ENCODE measurements around the gene UXS1. TPM values are rescaled to one million over a fixed set of nuclear protein-coding genes. Genes with fewer than 3 reads are reported as not detected.
"Not testable (repeated sequence)": the region's sequence is repeated elsewhere in the genome, so short reads cannot be mapped to it uniquely, and the experiment has no call there.

Gene UXS1
- total RNA-seq, 1 donor = 24.0 TPM

DNA sequence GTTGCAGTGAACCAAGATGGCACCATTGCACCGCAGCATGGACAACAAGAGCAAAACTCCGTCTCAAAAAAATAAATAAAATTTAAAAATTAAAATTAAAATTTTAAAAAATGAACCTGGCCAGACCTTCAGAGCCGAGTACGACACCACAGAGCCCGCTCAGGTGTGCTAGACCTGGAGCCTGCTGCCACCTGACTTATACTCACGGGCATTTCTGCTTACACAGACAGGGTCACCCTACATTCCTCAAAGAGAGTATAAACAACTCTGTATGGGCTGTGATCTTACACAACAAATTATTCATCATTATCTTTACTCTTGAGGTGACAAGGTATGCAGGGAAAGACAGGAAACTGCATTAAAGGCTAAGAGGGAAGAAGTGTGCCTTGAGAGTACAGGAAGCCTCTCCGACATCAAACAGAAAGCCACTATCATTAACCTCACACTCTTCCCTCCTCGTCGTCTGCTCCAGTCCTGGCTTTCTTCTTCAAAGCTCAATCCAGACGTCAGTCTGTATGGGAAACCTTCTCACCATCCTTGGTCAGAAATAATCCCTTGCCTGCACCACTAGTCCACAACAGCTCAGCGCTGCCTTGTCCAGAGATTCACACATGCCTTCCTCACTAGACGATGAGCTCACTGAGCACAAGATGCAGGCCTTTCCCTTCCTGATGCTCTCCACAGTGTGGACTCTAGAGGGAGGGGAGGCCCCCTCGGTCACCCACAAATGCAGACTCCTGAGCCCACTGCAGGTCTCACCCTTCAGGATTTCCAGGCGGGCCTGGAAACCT lies 56.2 kb downstream of the UXS1 start:
- DNase-seq (ENCODE audit: low read depth) = no peak
- no peak for TF ChIP-seq CTCF (IDR thresholded peaks at IDR 0.05; ENCODE audit: insufficient read depth, low read length)
- H3K4me3 ChIP-seq (ENCODE audit: low read depth, low read length) = no peak overlapping the region

DNA sequence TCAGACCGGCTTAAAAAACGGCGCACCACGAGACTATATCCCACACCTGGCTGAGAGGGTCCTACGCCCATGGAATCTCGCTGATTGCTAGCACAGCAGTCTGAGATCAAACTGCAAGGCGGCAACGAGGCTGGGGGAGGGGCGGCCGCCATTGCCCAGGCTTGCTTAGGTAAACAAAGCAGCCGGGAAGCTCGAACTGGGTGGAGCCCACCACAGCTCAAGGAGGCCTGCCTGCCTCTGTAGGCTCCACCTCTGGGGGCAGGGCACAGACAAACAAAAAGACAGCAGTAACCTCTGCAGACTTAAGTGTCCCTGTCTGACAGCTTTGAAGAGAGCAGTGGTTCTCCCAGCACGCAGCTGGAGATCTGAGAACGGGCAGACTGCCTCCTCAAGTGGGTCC lies 62.9 kb downstream of the UXS1 start:
- DNase-seq (ENCODE audit: low read depth); H3K4me3 ChIP-seq (ENCODE audit: low read depth, low read length): not testable (repeated sequence)

- no peak for DNase-seq (ENCODE audit: low read depth)
- no peak overlapping the region for H3K4me3 ChIP-seq (ENCODE audit: low read depth, low read length)
- no peak for TF ChIP-seq CTCF (IDR thresholded peaks at IDR 0.05; ENCODE audit: insufficient read depth, low read length)
These were observed 63.7 kb downstream of the UXS1 start for GRCh38 chr2:106130251-106130998.

GRCh38 chr2:106129592-106129991 lies 64.5 kb downstream of the UXS1 start:
- DNase-seq (ENCODE audit: low read depth) = no peak
- H3K4me3 ChIP-seq (ENCODE audit: low read depth, low read length) = no peak overlapping the region
- no peak for TF ChIP-seq CTCF (IDR thresholded peaks at IDR 0.05; ENCODE audit: insufficient read depth, low read length)

GRCh38 chr2:106129150-106129549 lies 65.0 kb downstream of the UXS1 start:
- no peak overlapping the region for H3K4me3 ChIP-seq (ENCODE audit: low read depth, low read length)
- no peak for TF ChIP-seq CTCF (IDR thresholded peaks at IDR 0.05; ENCODE audit: insufficient read depth, low read length)
- DNase-seq (ENCODE audit: low read depth) = no peak

DNA sequence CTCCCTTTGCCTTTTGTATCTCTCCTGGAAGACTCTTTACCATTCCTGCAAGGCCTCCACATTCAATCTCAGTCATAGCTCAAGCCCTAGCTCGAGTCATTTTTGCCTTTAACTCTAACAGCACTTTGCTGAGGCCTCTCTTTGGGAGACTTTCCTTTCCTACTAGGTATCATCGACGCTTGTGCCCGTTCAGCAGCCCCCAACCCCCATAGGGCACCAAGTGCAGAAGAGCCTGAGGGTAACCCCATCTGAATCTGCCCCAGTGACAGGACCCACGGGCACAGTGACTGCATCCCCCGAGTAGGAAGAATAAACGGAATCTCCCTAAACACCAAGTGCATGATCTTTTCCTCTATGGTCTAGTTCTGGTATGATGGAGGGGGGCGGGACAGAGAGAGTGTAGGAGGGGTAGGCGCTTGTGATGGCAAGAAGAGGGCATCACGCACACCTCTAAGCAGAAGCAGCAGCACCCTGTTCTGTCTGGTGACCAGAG lies 66.3 kb downstream of the UXS1 start:
- no peak overlapping the region for H3K4me3 ChIP-seq (ENCODE audit: low read depth, low read length)
- no peak for DNase-seq (ENCODE audit: low read depth)
- TF ChIP-seq CTCF (IDR thresholded peaks at IDR 0.05; ENCODE audit: insufficient read depth, low read length) = no peak

DNA sequence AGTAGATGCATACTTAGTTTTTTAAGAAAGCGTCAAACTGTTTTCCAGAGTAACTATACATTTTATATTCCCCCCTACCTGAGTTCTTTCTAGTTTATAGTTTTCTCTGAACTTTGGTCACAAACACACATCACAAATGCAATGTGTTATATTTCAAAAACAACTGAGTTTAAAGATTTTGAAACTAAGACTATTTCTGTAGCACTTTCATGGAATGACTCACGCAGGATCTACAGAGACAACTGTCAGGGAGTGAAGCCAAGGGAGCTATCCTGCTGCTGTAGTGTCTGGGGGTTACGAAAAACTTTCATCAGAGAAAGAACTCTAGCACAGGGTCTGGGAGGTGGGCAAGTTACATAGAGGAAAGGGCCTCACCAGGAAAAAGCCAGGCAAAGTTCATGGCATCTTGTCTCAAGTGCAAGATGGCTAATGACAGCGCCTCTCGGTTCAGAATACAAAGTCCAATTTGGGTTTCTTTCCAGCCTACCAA lies 66.8 kb downstream of the UXS1 start:
- H3K4me3 ChIP-seq (ENCODE audit: low read depth, low read length) = no peak overlapping the region
- TF ChIP-seq CTCF (IDR thresholded peaks at IDR 0.05; ENCODE audit: insufficient read depth, low read length) = no peak
- DNase-seq (ENCODE audit: low read depth) = no peak

Data from fibroblast of the aortic adventitia (primary cell).